Measurements from ENCODE around the gene SLCO6A1.

Gene SLCO6A1

DNA sequence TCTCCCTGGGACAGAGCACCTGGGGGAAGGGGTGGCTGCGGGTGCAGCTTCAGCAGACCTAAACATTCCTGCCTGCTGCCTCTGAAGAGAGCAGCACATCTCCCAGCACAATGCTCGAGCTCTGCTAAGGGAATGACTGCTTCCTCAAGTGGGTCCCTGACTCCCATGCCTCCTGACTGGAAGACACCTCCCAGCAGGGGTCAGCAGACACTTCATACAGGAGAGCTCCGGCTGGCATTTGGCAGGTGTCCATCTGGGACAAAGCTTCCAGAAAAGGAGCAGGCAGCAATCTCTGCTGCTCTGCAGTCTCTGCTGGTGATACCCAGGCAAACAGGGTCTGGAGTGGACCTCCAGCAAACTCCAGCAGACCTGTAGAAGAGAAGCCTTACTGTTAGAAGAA, 77.2 kb downstream of the SLCO6A1 start:
- H3K4me3 Mint-ChIP-seq, result no peak overlapping the region
- no peaks in the 10 kb centered on the region for H3K36me3 Mint-ChIP-seq (ENCODE audit: low read depth)
- H3K27me3 Mint-ChIP-seq (ENCODE audit: low read depth), result no peaks in the 10 kb centered on the region
- no peak overlapping the region for H3K27ac Mint-ChIP-seq
- H3K4me1 Mint-ChIP-seq, result no peaks in the 10 kb centered on the region
- H3K9me3 Mint-ChIP-seq, result peaks cover 16% of the 10 kb centered on the region
- no peak for TF ChIP-seq CTCF (IDR thresholded peaks at IDR 0.05; ENCODE audit: unreplicated experiment in 3 of 3)

- Mint-ChIP-seq H3K4me1 (no peaks in the 10 kb centered on the region), H3K9me3 (peaks cover 5% of the 10 kb centered on the region), H3K27ac (no peak overlapping the region), H3K36me3 (ENCODE audit: low read depth) (no peaks in the 10 kb centered on the region), H3K4me3 (no peak overlapping the region), H3K27me3 (ENCODE audit: low read depth) (no peaks in the 10 kb centered on the region)
- TF ChIP-seq CTCF (IDR thresholded peaks at IDR 0.05; ENCODE audit: unreplicated experiment in 3 of 3), result no peak
Observed at GRCh38 chr5:102418531-102418930, 80.3 kb downstream of the SLCO6A1 start.

DNA sequence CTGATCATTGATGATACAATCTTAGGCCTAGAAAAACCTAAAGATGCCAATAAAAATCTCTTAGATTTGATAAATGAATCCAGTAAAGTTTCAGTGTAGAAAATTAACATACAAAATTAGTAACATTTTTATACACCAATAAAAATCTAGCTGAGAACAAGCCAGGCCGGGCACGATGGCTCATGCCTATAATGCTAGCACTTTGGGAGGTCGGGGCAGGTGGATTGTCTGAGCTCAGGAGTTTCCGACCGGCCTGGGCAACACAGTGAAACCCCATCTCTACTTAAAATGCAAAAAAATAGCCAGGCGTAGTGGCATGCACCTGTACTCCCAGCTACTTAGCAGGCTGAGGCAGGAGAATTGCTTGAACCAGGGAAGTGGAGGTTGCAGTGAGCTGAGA, 84.4 kb downstream of the SLCO6A1 start:
- Mint-ChIP-seq H3K36me3 (ENCODE audit: low read depth) (no peaks in the 10 kb centered on the region), H3K4me3 (no peak overlapping the region), H3K27ac (no peak overlapping the region), H3K9me3 (peaks cover 2% of the 10 kb centered on the region), H3K4me1 (no peaks in the 10 kb centered on the region), H3K27me3 (ENCODE audit: low read depth) (no peaks in the 10 kb centered on the region)
- no peak for TF ChIP-seq CTCF (IDR thresholded peaks at IDR 0.05; ENCODE audit: unreplicated experiment in 3 of 3)

DNA sequence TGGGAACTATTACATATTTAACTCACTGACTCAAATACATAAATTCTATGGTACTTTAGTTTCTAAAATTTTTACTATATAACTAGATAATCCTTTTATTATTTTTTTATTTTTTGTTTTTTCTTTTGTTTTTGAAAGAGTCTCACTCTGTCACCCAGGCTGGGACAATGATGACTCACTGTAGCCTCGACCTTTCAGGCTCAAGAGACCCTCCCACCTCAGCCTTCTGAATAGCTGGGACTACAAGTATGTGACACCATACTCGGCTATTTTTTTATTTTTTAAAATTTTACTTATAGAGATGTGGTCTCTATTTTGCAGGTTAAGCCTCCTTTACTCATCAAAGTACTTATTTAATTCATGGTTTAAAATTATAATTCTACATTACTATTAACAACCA, 110.6 kb downstream of the SLCO6A1 start:
- H3K36me3 Mint-ChIP-seq (ENCODE audit: low read depth), result no peaks in the 10 kb centered on the region
- H3K9me3 Mint-ChIP-seq, result peaks cover 11% of the 10 kb centered on the region
- no peaks in the 10 kb centered on the region for H3K27me3 Mint-ChIP-seq (ENCODE audit: low read depth)
- no peaks in the 10 kb centered on the region for H3K4me1 Mint-ChIP-seq
- H3K4me3 Mint-ChIP-seq, result no peak overlapping the region
- H3K27ac Mint-ChIP-seq, result no peak overlapping the region
- TF ChIP-seq CTCF (IDR thresholded peaks at IDR 0.05; ENCODE audit: unreplicated experiment in 3 of 3), result no peak

GRCh38 chr5:102385365-102385764, 113.4 kb downstream of the SLCO6A1 start:
- Mint-ChIP-seq H3K27ac (no peak overlapping the region), H3K9me3 (peaks cover 14% of the 10 kb centered on the region), H3K27me3 (ENCODE audit: low read depth) (no peaks in the 10 kb centered on the region), H3K4me3 (no peak overlapping the region), H3K36me3 (ENCODE audit: low read depth) (no peaks in the 10 kb centered on the region), H3K4me1 (no peaks in the 10 kb centered on the region)
- TF ChIP-seq CTCF (IDR thresholded peaks at IDR 0.05; ENCODE audit: unreplicated experiment in 3 of 3), result no peak

- no peak for TF ChIP-seq CTCF (IDR thresholded peaks at IDR 0.05; ENCODE audit: unreplicated experiment in 3 of 3)
- H3K27ac Mint-ChIP-seq, result no peak overlapping the region
Observed at GRCh38 chr5:102380174-102380573, 118.6 kb downstream of the SLCO6A1 start.

More at GRCh38 chr5:102380174-102380573, 118.6 kb downstream of the SLCO6A1 start:
- H3K4me1 Mint-ChIP-seq, result no peaks in the 10 kb centered on the region
- H3K4me3 Mint-ChIP-seq, result no peak overlapping the region
- no peaks in the 10 kb centered on the region for H3K36me3 Mint-ChIP-seq (ENCODE audit: low read depth)
- H3K27me3 Mint-ChIP-seq (ENCODE audit: low read depth), result no peaks in the 10 kb centered on the region
- peaks cover 10% of the 10 kb centered on the region for H3K9me3 Mint-ChIP-seq
